Left ventricle myocardium inferior (tissue), 1 donor: ENCODE measurements around the gene LRRC56. TPM values are rescaled to one million over a fixed set of nuclear protein-coding genes. Genes with fewer than 3 reads are reported as not detected.

Experiments
- DNase-seq: peaks from one replicate; pipeline ENCODE4 v3.0.0-alpha.2; 2020
- H3K27ac ChIP-seq: fragments of 200-600 bp; replicated peaks from 2 replicates; pipeline ENCODE4 v1.8.0; 2021
- H3K27me3 ChIP-seq: fragments of 200-600 bp; 2 replicates; pipeline ENCODE4 v1.8.0; 2021; ENCODE audit warnings: low read depth
- H3K36me3 ChIP-seq: fragments of 200-600 bp; 2 replicates; pipeline ENCODE4 v1.8.0; 2021
- H3K4me1 ChIP-seq: fragments of 200-600 bp; 2 replicates; pipeline ENCODE4 v1.8.0; 2021
- H3K4me3 ChIP-seq: fragments of 200-600 bp; 2 replicates; pipeline ENCODE4 v1.8.0; 2021; ENCODE audit warnings: mild to moderate bottlenecking, moderate library complexity
- H3K9me3 ChIP-seq: fragments of 200-600 bp; replicated peaks from 2 replicates; pipeline ENCODE4 v1.8.0; 2021
- intact Hi-C: fragments of 100-400 bp; cut with micrococcal nuclease; formaldehyde crosslinking; loops from one replicate; pipeline ENCODE4 v1.11.0; 2022
- total RNA-seq: library from RNA; stranded (reverse); fragmentation: NEBNext Ultra II Directional; extraction: Animal tissue kit (Norgen Biotek cat#: 25700); gene quantifications from one replicate; pipeline ENCODE4 v1.2.1, GENCODE V29; 2021
- TF ChIP-seq, protein P1 (sequence below): fragments of 200-600 bp; IDR thresholded peaks from 2 replicates; pipeline ENCODE4 v1.8.0; 2021; ENCODE audit warnings: antibody characterized with exemption, mild to moderate bottlenecking, borderline replicate concordance
- donor health status: DM: no; HTN: yes; CAD: no; lungs with severe emphysema.

Gene LRRC56
- total RNA-seq, 1 donor from 2014 or later = 0.25 TPM

DNA sequence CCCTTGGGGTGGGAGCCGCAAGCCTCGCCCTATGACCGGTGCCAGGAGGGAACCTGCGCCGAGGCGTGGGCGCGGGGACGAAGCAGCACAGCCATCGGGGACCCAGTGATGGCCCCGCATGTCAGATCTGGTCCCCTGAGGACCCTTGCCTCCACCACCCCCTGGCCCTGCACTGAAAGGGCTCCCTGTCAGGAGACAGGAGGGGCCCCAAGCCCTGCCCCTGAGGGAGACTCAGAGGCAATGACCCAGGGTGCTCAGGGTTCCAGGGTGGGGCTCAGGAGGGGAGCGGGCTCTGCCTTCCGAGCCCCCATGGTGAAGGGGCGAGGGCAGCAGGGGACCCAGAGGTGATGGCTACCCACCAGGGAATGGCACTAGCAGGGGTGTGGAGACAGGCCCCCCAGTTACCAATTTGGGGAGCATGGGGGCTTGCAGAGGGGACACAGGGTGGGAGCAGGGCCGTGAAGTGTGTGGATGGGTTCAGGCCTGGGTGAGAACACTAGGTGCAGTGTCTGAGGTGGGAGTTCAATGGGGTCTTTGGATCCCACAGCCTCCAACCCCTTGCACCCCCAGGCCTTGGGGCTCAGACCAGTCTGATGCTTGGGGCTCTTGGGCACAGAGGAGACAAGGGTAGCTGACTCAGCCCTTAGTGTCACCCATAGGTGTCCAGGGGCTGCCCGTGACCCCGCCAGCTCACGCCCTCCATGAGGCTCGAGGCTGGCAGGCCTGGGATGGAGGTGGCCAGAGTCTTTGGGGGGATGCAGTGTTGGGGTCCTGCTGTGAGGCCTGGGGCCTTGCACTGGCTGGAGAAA, 499 bp downstream of the LRRC56 start:
- Histone ChIP-seq H3K27ac (no peak overlapping the region), H3K9me3 (no peaks in the 10 kb centered on the region), H3K4me3 (peak overlapping the region; percentile 94), H3K4me1 (peaks cover 44% of the 10 kb centered on the region), H3K36me3 (peaks cover 9% of the 10 kb centered on the region), H3K27me3 (peaks cover 37% of the 10 kb centered on the region)
- TF ChIP-seq, protein P1, sequence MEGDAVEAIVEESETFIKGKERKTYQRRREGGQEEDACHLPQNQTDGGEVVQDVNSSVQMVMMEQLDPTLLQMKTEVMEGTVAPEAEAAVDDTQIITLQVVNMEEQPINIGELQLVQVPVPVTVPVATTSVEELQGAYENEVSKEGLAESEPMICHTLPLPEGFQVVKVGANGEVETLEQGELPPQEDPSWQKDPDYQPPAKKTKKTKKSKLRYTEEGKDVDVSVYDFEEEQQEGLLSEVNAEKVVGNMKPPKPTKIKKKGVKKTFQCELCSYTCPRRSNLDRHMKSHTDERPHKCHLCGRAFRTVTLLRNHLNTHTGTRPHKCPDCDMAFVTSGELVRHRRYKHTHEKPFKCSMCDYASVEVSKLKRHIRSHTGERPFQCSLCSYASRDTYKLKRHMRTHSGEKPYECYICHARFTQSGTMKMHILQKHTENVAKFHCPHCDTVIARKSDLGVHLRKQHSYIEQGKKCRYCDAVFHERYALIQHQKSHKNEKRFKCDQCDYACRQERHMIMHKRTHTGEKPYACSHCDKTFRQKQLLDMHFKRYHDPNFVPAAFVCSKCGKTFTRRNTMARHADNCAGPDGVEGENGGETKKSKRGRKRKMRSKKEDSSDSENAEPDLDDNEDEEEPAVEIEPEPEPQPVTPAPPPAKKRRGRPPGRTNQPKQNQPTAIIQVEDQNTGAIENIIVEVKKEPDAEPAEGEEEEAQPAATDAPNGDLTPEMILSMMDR = no peak
- DNase-seq = peak; percentile 11
- intact Hi-C loops = no loop called here

DNA sequence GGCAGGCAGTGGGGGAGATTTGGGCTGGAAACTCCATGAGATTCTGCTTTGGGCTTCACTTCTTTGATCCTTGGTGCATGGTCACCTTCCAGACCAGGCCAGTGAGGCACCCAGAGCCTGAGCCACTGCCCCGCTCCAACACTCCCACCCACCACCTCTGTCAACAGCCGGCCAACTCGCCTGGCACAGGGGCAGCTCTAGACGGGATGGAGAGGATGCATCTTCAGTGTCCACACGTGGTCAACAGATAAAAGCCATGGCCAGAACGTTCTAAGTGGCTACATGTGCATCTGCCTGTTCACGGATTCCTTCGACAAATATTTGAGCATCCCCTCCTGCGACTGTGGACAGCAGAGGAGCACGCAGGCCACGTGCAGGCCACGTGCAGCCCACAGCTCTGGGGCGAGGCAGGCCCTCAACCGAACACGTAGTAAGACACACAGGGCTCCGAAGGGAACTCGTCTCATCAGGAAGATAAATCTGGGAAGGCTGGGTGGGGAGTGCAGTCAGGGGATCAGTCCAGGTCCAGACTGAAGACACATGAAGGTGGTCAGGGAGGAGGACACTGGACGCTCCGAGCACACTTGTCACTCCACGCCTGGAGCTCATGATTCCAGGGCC, 1.2 kb downstream of the LRRC56 start:
- Histone ChIP-seq H3K36me3 (peaks cover 2% of the 10 kb centered on the region), H3K9me3 (no peaks in the 10 kb centered on the region), H3K4me3 (no peak overlapping the region), H3K27me3 (peaks cover 37% of the 10 kb centered on the region), H3K27ac (no peak overlapping the region), H3K4me1 (peaks cover 37% of the 10 kb centered on the region)
- DNase-seq = peak; percentile 11
- TF ChIP-seq, protein P1 = no peak
- intact Hi-C loops = no loop called here

DNA sequence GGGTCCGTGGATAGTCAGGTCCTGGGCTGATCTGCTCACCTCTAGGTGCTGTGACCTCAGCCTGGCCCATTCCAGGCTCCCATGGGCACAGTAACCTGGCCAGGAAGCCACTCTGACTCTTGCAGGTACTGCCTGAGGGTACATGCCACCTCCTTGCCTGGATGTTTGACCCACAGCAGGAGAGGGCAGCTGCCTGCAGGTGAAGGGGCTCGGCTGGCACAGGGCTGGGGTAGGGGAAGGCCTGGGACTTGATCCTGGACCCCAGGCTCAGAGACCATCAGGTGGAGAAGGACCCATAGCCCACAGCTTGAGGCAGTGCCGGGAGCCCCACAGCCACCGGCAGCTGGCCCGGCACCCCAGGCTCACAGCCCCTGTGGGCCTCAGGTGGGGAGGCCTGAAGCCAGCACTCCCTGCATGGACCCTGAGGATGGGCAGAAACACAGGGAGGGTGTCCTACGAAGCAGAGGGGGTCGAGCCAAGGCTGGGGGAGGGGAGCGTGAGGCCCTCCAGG, 2.7 kb downstream of the LRRC56 start:
- DNase-seq = no peak
- intact Hi-C loops = no loop called here
- Histone ChIP-seq H3K27ac (no peak overlapping the region), H3K4me1 (peaks cover 23% of the 10 kb centered on the region), H3K4me3 (no peak overlapping the region), H3K36me3 (no peaks in the 10 kb centered on the region), H3K27me3 (peaks cover 40% of the 10 kb centered on the region), H3K9me3 (no peaks in the 10 kb centered on the region)
- TF ChIP-seq, protein P1 = no peak

DNA sequence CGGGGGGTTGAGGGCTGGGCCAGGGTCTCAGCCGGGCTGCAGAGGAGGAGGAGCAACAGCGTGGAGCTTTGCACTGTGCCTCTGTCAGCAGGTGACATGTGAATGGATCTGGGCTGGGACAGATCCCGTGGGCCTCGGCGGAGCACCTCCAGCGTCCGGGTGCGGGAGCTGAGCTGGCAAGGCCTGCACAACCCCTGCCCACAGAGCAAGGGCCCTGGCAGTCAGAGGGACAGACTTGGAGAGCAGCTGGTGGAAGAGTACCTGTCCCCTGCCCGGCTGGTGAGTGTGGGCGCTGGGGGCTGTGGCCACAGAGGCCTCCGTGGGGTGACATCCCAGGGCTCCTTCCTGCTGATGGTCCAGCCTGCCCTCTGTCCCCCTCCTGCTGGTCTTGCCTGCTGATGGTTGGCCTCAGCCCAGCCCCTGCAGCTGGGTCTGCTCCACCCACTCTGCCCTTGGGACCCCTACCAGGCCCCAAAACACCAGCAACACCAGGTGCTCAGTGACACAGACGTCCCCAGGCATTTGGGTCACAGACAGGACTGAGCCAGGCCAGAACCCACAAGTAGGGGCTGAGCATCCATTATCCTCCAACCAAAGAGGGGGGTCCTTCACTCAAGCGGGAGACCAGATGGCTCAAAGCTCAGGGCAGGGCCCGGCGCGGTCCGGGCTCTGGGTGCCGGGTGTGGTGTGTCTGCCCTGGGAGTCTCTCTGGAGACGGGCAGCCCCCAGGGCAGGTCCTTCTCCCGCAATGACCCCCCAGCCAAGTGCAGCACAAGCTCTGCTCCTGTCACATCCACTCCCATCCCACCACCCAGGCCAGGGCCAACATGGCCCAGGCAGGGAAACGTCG, 3.5 kb downstream of the LRRC56 start:
- peaks cover 44% of the 10 kb centered on the region for H3K27me3 ChIP-seq
- TF ChIP-seq, protein P1 = no peak
- H3K4me1 ChIP-seq = peaks cover 21% of the 10 kb centered on the region
- no peak overlapping the region for H3K4me3 ChIP-seq
- no peak overlapping the region for H3K27ac ChIP-seq
- DNase-seq = peak; percentile 16
- H3K9me3 ChIP-seq = no peaks in the 10 kb centered on the region
- H3K36me3 ChIP-seq = no peaks in the 10 kb centered on the region
- intact Hi-C loops = no loop called here

DNA sequence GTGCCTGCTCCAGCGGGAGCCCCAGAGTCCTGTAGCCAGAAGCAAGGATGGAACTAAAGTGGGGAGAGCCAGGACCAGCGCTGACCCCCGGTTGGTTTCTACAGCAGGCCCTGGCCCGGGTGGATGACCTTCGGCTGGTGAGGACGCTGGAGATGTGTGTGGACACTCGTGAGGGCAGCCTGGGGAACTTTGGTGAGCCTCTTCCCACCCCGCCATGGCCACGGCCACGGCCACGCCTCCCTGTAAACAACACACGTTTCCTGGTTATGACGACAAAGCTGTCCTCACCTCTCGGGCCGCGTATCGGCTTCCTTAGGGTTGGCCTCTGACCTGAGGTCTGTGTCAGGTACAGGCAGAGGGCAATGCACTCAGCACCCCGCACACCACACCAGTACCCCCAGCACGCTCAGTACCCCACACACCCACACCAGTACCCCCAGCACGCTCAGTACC, 4.1 kb downstream of the LRRC56 start:
- Histone ChIP-seq H3K27me3 (peaks cover 43% of the 10 kb centered on the region), H3K4me3 (no peak overlapping the region), H3K36me3 (no peaks in the 10 kb centered on the region), H3K9me3 (no peaks in the 10 kb centered on the region), H3K4me1 (peaks cover 14% of the 10 kb centered on the region), H3K27ac (no peak overlapping the region)
- intact Hi-C loops = no loop called here
- DNase-seq = no peak
- TF ChIP-seq, protein P1 = no peak
